GM23338 (cell line): ENCODE data around the gene FARSA.

Source experiments
- CREB1 ChIP-seq: fragments of 250-450 bp; sonication (Bioruptor Pico); IDR thresholded peaks from 2 replicates; pipeline ENCODE4 v1.5.0; 2020; ENCODE audit warnings: low read depth, mild to moderate bottlenecking, moderate library complexity
- EZH2 ChIP-seq: fragments of 200-600 bp; sonication (generic); IDR thresholded peaks from one replicate; pipeline ENCODE4 v1.8.0; 2017; ENCODE audit warnings: antibody characterized with exemption, mild to moderate bottlenecking, low read depth; ENCODE audit not compliant: unreplicated experiment
- EZH2phosphoT487 ChIP-seq: fragments of 200-600 bp; sonication (generic); IDR thresholded peaks from one replicate; pipeline ENCODE4 v1.8.1; 2018; ENCODE audit warnings: antibody characterized with exemption; ENCODE audit not compliant: unreplicated experiment
- JUNB ChIP-seq: IDR thresholded peaks from one replicate; pipeline ENCODE4 v1.6.1; 2016; ENCODE audit warnings: antibody characterized with exemption; ENCODE audit not compliant: unreplicated experiment
- NANOG ChIP-seq: IDR thresholded peaks from 2 replicates; pipeline ENCODE4 v1.6.1; 2016; ENCODE audit warnings: antibody characterized with exemption, borderline replicate concordance
- POLR2AphosphoS5 ChIP-seq: IDR thresholded peaks from 2 replicates; pipeline ENCODE4 v1.6.1; 2016; ENCODE audit warnings: antibody characterized with exemption, low read depth
- ZNF114 ChIP-seq: fragments of 250-450 bp; sonication (Bioruptor Pico); IDR thresholded peaks from 2 replicates; pipeline ENCODE4 v1.5.0; 2020; ENCODE audit warnings: mild to moderate bottlenecking, moderate library complexity
- ZNF331 ChIP-seq: fragments of 250-450 bp; sonication (Bioruptor Pico); IDR thresholded peaks from 2 replicates; pipeline ENCODE4 v1.5.0; 2020; ENCODE audit warnings: low read depth, mild to moderate bottlenecking, moderate library complexity
- TF ChIP-seq, protein P1 (sequence below), 2 experiments: fragments of 200-600 bp in 1 of 2; sonication (generic) in 1 of 2; conservative IDR thresholded peaks; 2 replicates each; pipeline versions ENCODE4 v1.5.1 to v1.6.1; 2016 to 2017; ENCODE audit warnings: antibody characterized with exemption in 2 of 2, low read depth in 2 of 2, mild to moderate bottlenecking in 2 of 2, moderate library complexity in 1 of 2
- TF ChIP-seq, protein P2 (sequence below): IDR thresholded peaks from one replicate; pipeline ENCODE4 v1.6.1; 2018; ENCODE audit warnings: antibody characterized with exemption; ENCODE audit not compliant: unreplicated experiment
- TF ChIP-seq, protein P3 (sequence below): IDR thresholded peaks from 2 replicates; pipeline ENCODE4 v1.6.1; 2016; ENCODE audit warnings: antibody characterized with exemption
- TF ChIP-seq, protein P4 (sequence below): fragments of 250-450 bp; sonication (Bioruptor Pico); IDR thresholded peaks from 2 replicates; pipeline ENCODE4 v1.5.0; 2020; ENCODE audit warnings: mild to moderate bottlenecking, moderate library complexity

DNA sequence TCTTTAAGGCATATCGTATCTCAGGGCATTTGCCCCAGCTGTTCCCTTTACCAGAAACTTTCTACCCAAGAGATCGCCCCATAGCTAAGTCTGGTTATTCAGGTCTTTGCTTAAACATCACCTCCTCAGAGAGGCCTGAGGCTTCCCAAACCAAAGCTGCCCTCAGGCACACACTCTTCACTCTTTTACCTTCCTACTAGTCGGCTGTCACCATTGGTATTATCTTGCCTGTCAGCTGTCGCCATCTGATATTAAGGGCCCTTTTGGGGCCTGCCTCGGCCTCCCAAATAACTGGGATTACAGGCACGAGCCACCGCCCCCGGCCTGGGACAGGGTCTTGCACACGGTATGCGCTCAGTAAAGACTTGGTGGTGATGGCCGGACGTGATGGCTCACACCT lies 22.5 kb upstream of the FARSA start:
- TF ChIP-seq, protein P1, sequence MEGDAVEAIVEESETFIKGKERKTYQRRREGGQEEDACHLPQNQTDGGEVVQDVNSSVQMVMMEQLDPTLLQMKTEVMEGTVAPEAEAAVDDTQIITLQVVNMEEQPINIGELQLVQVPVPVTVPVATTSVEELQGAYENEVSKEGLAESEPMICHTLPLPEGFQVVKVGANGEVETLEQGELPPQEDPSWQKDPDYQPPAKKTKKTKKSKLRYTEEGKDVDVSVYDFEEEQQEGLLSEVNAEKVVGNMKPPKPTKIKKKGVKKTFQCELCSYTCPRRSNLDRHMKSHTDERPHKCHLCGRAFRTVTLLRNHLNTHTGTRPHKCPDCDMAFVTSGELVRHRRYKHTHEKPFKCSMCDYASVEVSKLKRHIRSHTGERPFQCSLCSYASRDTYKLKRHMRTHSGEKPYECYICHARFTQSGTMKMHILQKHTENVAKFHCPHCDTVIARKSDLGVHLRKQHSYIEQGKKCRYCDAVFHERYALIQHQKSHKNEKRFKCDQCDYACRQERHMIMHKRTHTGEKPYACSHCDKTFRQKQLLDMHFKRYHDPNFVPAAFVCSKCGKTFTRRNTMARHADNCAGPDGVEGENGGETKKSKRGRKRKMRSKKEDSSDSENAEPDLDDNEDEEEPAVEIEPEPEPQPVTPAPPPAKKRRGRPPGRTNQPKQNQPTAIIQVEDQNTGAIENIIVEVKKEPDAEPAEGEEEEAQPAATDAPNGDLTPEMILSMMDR (conservative IDR thresholded peaks at IDR 0.05; ENCODE audit: low read depth in 2 of 2), result no peak
- TF ChIP-seq EZH2 (no peak), POLR2AphosphoS5 (no peak), JUNB (no peak), CREB1 (no peak), EZH2phosphoT487 (no peak), NANOG (no peak), ZNF114 (no peak), ZNF331 (no peak)
- TF ChIP-seq, protein P2, sequence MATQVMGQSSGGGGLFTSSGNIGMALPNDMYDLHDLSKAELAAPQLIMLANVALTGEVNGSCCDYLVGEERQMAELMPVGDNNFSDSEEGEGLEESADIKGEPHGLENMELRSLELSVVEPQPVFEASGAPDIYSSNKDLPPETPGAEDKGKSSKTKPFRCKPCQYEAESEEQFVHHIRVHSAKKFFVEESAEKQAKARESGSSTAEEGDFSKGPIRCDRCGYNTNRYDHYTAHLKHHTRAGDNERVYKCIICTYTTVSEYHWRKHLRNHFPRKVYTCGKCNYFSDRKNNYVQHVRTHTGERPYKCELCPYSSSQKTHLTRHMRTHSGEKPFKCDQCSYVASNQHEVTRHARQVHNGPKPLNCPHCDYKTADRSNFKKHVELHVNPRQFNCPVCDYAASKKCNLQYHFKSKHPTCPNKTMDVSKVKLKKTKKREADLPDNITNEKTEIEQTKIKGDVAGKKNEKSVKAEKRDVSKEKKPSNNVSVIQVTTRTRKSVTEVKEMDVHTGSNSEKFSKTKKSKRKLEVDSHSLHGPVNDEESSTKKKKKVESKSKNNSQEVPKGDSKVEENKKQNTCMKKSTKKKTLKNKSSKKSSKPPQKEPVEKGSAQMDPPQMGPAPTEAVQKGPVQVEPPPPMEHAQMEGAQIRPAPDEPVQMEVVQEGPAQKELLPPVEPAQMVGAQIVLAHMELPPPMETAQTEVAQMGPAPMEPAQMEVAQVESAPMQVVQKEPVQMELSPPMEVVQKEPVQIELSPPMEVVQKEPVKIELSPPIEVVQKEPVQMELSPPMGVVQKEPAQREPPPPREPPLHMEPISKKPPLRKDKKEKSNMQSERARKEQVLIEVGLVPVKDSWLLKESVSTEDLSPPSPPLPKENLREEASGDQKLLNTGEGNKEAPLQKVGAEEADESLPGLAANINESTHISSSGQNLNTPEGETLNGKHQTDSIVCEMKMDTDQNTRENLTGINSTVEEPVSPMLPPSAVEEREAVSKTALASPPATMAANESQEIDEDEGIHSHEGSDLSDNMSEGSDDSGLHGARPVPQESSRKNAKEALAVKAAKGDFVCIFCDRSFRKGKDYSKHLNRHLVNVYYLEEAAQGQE, result no peak
- TF ChIP-seq, protein P3, sequence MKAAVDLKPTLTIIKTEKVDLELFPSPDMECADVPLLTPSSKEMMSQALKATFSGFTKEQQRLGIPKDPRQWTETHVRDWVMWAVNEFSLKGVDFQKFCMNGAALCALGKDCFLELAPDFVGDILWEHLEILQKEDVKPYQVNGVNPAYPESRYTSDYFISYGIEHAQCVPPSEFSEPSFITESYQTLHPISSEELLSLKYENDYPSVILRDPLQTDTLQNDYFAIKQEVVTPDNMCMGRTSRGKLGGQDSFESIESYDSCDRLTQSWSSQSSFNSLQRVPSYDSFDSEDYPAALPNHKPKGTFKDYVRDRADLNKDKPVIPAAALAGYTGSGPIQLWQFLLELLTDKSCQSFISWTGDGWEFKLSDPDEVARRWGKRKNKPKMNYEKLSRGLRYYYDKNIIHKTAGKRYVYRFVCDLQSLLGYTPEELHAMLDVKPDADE, result no peak
- TF ChIP-seq, protein P4, sequence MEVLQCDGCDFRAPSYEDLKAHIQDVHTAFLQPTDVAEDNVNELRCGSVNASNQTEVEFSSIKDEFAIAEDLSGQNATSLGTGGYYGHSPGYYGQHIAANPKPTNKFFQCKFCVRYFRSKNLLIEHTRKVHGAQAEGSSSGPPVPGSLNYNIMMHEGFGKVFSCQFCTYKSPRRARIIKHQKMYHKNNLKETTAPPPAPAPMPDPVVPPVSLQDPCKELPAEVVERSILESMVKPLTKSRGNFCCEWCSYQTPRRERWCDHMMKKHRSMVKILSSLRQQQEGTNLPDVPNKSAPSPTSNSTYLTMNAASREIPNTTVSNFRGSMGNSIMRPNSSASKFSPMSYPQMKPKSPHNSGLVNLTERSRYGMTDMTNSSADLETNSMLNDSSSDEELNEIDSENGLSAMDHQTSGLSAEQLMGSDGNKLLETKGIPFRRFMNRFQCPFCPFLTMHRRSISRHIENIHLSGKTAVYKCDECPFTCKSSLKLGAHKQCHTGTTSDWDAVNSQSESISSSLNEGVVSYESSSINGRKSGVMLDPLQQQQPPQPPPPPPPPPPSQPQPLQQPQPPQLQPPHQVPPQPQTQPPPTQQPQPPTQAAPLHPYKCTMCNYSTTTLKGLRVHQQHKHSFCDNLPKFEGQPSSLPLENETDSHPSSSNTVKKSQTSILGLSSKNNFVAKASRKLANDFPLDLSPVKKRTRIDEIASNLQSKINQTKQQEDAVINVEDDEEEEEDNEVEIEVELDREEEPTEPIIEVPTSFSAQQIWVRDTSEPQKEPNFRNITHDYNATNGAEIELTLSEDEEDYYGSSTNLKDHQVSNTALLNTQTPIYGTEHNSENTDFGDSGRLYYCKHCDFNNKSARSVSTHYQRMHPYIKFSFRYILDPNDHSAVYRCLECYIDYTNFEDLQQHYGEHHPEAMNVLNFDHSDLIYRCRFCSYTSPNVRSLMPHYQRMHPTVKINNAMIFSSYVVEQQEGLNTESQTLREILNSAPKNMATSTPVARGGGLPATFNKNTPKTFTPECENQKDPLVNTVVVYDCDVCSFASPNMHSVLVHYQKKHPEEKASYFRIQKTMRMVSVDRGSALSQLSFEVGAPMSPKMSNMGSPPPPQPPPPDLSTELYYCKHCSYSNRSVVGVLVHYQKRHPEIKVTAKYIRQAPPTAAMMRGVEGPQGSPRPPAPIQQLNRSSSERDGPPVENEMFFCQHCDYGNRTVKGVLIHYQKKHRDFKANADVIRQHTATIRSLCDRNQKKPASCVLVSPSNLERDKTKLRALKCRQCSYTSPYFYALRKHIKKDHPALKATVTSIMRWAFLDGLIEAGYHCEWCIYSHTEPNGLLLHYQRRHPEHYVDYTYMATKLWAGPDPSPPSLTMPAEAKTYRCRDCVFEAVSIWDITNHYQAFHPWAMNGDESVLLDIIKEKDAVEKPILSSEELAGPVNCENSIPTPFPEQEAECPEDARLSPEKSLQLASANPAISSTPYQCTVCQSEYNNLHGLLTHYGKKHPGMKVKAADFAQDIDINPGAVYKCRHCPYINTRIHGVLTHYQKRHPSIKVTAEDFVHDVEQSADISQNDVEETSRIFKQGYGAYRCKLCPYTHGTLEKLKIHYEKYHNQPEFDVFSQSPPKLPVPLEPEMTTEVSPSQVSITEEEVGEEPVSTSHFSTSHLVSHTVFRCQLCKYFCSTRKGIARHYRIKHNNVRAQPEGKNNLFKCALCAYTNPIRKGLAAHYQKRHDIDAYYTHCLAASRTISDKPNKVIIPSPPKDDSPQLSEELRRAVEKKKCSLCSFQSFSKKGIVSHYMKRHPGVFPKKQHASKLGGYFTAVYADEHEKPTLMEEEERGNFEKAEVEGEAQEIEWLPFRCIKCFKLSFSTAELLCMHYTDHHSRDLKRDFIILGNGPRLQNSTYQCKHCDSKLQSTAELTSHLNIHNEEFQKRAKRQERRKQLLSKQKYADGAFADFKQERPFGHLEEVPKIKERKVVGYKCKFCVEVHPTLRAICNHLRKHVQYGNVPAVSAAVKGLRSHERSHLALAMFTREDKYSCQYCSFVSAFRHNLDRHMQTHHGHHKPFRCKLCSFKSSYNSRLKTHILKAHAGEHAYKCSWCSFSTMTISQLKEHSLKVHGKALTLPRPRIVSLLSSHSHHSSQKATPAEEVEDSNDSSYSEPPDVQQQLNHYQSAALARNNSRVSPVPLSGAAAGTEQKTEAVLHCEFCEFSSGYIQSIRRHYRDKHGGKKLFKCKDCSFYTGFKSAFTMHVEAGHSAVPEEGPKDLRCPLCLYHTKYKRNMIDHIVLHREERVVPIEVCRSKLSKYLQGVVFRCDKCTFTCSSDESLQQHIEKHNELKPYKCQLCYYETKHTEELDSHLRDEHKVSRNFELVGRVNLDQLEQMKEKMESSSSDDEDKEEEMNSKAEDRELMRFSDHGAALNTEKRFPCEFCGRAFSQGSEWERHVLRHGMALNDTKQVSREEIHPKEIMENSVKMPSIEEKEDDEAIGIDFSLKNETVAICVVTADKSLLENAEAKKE (CRISPR knock-in tag), result no peak
